Measurements from ENCODE around the gene DLGAP1.

The DLGAP1 gene

DNA sequence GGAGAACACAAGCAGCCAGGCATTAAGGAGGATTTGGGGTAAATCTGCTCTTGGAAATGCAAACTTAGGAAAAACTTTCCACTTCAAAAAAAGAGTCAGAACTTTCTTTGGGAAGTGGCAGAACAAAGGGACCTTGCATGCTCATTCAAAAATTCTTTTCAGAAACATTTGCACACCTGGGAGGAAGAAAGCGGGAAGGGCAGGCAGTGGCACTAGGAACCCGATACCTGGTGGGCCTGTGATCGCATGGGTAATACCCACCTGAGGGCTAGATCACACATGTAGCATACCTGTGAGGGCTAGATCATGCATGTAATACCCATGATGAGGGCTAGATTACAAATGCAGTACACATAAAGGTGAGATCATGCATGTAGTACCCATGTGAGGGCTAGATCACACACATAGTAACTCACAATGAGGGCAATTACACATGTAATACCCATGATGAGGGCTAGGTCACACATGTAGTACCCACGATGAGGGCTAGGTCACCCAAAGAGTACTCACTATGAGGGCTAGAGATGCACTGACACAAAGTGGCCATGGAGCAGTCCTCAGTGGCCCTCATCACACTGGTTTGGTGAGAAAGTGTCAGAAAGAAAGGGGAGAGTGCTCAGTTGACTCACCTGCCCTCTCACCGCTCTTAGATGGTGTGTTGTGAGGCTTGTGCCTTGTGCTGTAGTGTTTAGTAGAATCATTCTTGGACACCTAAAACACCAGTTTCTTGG lies 212.5 kb downstream of the DLGAP1 start:
- no peak overlapping the region for H3K4me3 ChIP-seq (ENCODE audit: low read depth, low read length)
- DNase-seq (ENCODE audit: low read depth) = no peak
- no peak for TF ChIP-seq MYC (IDR thresholded peaks at IDR 0.05; ENCODE audit: low read depth, low read length)
- TF ChIP-seq, protein P1, sequence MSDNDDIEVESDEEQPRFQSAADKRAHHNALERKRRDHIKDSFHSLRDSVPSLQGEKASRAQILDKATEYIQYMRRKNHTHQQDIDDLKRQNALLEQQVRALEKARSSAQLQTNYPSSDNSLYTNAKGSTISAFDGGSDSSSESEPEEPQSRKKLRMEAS (IDR thresholded peaks at IDR 0.05; ENCODE audit: low read depth, low read length) = no peak
- TF ChIP-seq CTCF (IDR thresholded peaks at IDR 0.05; ENCODE audit: low read depth, low read length) = no peak
- no peak for TF ChIP-seq POLR2A (IDR thresholded peaks at IDR 0.05; ENCODE audit: extremely low read depth, insufficient read length)

DNA sequence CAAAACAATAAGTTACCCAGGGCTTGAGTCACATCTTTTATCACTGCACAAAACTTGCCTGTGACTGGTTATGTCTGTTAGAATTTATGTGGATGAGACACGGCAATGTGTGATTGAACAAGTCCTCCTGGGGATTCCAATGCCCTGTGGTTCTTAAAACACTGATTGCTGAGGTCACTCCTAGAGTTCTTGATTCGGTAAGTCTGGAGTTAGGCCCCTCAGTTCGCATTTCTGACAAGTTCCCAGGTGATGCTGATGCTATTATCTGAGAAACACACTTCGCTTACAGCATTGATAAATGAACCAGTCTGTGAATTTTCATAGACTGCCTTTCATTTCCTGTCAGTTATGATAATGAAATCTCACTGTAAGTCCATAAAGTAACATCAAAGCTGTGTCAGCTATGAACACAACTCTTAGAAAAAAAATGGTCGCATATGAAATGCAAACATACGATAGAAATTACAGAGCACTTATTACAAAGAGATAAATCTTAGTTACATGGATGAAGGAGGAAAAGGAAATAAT lies 214.0 kb downstream of the DLGAP1 start:
- DNase-seq (ENCODE audit: low read depth) = no peak

GRCh38 chr18:4238966-4239365 lies 216.1 kb downstream of the DLGAP1 start:
- no peak overlapping the region for H3K4me3 ChIP-seq (ENCODE audit: low read depth, low read length)
- DNase-seq (ENCODE audit: low read depth) = no peak
- TF ChIP-seq, protein P1 (IDR thresholded peaks at IDR 0.05; ENCODE audit: low read depth, low read length) = no peak
- no peak for TF ChIP-seq POLR2A (IDR thresholded peaks at IDR 0.05; ENCODE audit: extremely low read depth, insufficient read length)
- TF ChIP-seq MYC (IDR thresholded peaks at IDR 0.05; ENCODE audit: low read depth, low read length) = no peak
- no peak for TF ChIP-seq CTCF (IDR thresholded peaks at IDR 0.05; ENCODE audit: low read depth, low read length)

More for the DNA sequence above, 214.0 kb downstream of the DLGAP1 start:
- no peak overlapping the region for H3K4me3 ChIP-seq (ENCODE audit: low read depth, low read length)
- TF ChIP-seq MYC (IDR thresholded peaks at IDR 0.05; ENCODE audit: low read depth, low read length) = no peak
- TF ChIP-seq POLR2A (IDR thresholded peaks at IDR 0.05; ENCODE audit: extremely low read depth, insufficient read length) = no peak
- no peak for TF ChIP-seq CTCF (IDR thresholded peaks at IDR 0.05; ENCODE audit: low read depth, low read length)
- TF ChIP-seq, protein P1 (IDR thresholded peaks at IDR 0.05; ENCODE audit: low read depth, low read length) = no peak

DNA sequence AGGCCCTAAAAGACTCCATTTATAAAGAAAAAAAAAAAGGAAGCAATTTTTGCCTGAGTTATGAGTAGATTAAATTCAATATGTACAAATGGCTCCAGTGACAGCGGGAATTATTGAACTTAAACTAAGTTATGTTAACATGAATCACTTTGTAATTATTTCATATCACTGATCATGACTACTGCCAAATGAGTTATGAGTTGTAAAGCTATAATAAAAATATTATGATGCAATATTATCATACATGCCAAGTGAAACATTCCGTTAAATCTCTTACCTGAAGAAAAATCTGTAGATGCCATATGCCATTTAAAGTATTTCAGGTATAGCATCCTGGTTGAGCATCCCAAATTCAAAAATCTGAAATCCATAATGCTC lies 217.5 kb downstream of the DLGAP1 start:
- no peak for TF ChIP-seq CTCF (IDR thresholded peaks at IDR 0.05; ENCODE audit: low read depth, low read length)
- no peak for TF ChIP-seq MYC (IDR thresholded peaks at IDR 0.05; ENCODE audit: low read depth, low read length)
- no peak for TF ChIP-seq POLR2A (IDR thresholded peaks at IDR 0.05; ENCODE audit: extremely low read depth, insufficient read length)
- TF ChIP-seq, protein P1 (IDR thresholded peaks at IDR 0.05; ENCODE audit: low read depth, low read length) = no peak
- DNase-seq (ENCODE audit: low read depth) = no peak
- H3K4me3 ChIP-seq (ENCODE audit: low read depth, low read length) = no peak overlapping the region

DNA sequence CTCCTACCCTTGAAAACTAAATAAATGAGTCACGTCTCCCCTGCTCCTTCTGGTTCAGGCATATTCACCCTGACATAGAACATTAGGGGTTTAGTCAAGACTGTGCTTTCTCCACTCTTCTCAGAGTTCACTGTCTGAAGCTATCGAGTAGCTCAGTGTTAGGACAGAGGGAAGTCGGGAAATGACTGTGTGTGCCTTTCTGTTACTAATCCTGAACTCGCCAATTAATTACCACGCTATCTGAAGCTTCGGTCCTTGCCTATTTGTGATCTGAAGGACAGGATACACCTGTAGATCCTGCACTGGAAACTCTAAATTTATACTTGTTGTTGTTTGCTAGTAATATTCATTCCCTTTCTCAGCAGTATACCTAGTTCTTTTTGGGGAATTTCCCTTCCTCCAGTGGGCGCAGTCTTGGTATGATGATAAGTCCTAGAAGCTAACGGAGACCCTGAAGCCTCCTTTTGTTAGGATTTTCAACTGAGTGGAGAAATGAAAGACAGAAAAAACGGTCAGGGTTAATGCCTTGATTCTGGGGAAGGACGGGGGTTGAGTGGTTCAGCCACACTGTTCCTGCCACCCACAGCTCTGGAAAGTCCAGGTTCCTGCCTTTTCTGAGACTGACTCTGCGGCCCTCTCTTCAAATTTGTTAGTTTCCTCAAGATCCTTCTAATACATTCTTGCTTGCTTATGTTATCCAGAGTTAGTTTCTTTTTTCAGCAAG lies 218.0 kb downstream of the DLGAP1 start:
- TF ChIP-seq POLR2A (IDR thresholded peaks at IDR 0.05; ENCODE audit: extremely low read depth, insufficient read length) (no peak), MYC (IDR thresholded peaks at IDR 0.05; ENCODE audit: low read depth, low read length) (no peak), CTCF (IDR thresholded peaks at IDR 0.05; ENCODE audit: low read depth, low read length) (no peak)
- H3K4me3 ChIP-seq (ENCODE audit: low read depth, low read length) = no peak overlapping the region
- no peak for DNase-seq (ENCODE audit: low read depth)

Measured in NB4 (cell line).